MCF 10A (cell line): ENCODE data around the gene PSD2. TPM values are rescaled to one million over a fixed set of nuclear protein-coding genes. Genes with fewer than 3 reads are reported as not detected.

Source experiments
- BruUV-seq: library from RNA; stranded (reverse); fragments of 400-500 nt; replicated peaks from 2 replicates; lab custom pipeline; 2021; lab: Mats Ljungman, UMichigan
- CTCF ChIA-PET: fragments of 300-600 bp; sonication (Branson Sonifier 250); formaldehyde crosslinking; extraction: SDS; loops from one replicate; lab custom pipeline; 2021; ENCODE audit warnings: antibody characterized with exemption, inconsistent platforms; lab: Yijun Ruan, JAX
- POLR2A ChIA-PET: fragments of 300-600, 350-650 bp; sonication (Branson Sonifier 250); formaldehyde crosslinking; extraction: SDS; loops from one replicate; lab custom pipeline; 2020; ENCODE audit warnings: antibody characterized with exemption, inconsistent platforms; lab: Yijun Ruan, JAX
- DNase-seq: peaks from one replicate; pipeline ENCODE4 v3.0.0-alpha.2; 2018; ENCODE audit not compliant: unreplicated experiment
- H3K27ac Mint-ChIP-seq: one replicate; pipeline ENCODE4 v1.8.0; 2022; ENCODE audit warnings: mild to moderate bottlenecking, low read depth, mixed read lengths; ENCODE audit not compliant: unreplicated experiment
- H3K27me3 Mint-ChIP-seq: one replicate; pipeline ENCODE4 v1.8.0; 2022; ENCODE audit warnings: mixed read lengths; ENCODE audit not compliant: insufficient read depth, unreplicated experiment
- H3K36me3 Mint-ChIP-seq: one replicate; pipeline ENCODE4 v1.8.0; 2022; ENCODE audit warnings: mild to moderate bottlenecking, moderate library complexity, mixed read lengths; ENCODE audit not compliant: insufficient read depth, unreplicated experiment
- H3K4me1 Mint-ChIP-seq: one replicate; pipeline ENCODE4 v1.8.0; 2022; ENCODE audit warnings: mixed read lengths; ENCODE audit not compliant: insufficient read depth, unreplicated experiment
- H3K4me3 Mint-ChIP-seq: one replicate; pipeline ENCODE4 v1.8.0; 2022; ENCODE audit warnings: mild to moderate bottlenecking, moderate library complexity, mixed read lengths; ENCODE audit not compliant: unreplicated experiment
- H3K9me3 Mint-ChIP-seq: one replicate; pipeline ENCODE4 v1.8.0; 2022; ENCODE audit warnings: mixed read lengths; ENCODE audit not compliant: unreplicated experiment
- CTCF ChIP-seq: fragments of 200-600 bp; IDR thresholded peaks from one replicate; pipeline ENCODE4 v1.8.0; 2022; ENCODE audit warnings: antibody characterized with exemption, mild to moderate bottlenecking; ENCODE audit not compliant: unreplicated experiment
- intact Hi-C: fragments of 100-400 bp; cut with micrococcal nuclease; formaldehyde crosslinking; loops from 2 replicates; pipeline ENCODE4 v1.14.1; 2022
- total RNA-seq: library from RNA; stranded (reverse); gene quantifications from 2 replicates; pipeline ENCODE4 v1.2.3, GENCODE V29; 2022

Gene PSD2
- total RNA-seq, 1 experiment from 2014 or later: not detected

GRCh38 chr5:139775872-139776271 lies 19.7 kb upstream of the PSD2 start:
- DNase-seq: no peak
- BruUV-seq: no TSS peak
- ChIA-PET CTCF (interaction anchor here (0.6 to 21.3 kb wide), 26 partner anchors 8 to 265 kb away, joined by 3 to 774 read pairs (median 4); no protein-coding TSS in a partner anchor), POLR2A (interaction anchor here (1.0 kb wide), 1 partner anchor 12 kb away, joined by 3 read pairs; no protein-coding TSS in a partner anchor)
- peaks cover 60% of the 10 kb centered on the region for H3K27me3 Mint-ChIP-seq
- H3K9me3 Mint-ChIP-seq: no peaks in the 10 kb centered on the region
- no peak overlapping the region for H3K27ac Mint-ChIP-seq
- no peaks in the 10 kb centered on the region for H3K36me3 Mint-ChIP-seq
- no peak overlapping the region for H3K4me3 Mint-ChIP-seq
- TF ChIP-seq CTCF: no peak
- no peaks in the 10 kb centered on the region for H3K4me1 Mint-ChIP-seq
- intact Hi-C loops: no loop called here

GRCh38 chr5:139776861-139777260 lies 18.7 kb upstream of the PSD2 start:
- ChIA-PET POLR2A (interaction anchor here (0.8 kb wide), 1 partner anchor 30 kb away, joined by 3 read pairs; no protein-coding TSS in a partner anchor), CTCF (interaction anchor here (0.7 to 21.3 kb wide), 11 partner anchors 10 to 204 kb away, joined by 3 to 774 read pairs (median 8); no protein-coding TSS in a partner anchor)
- intact Hi-C loops: no loop called here
- H3K4me1 Mint-ChIP-seq: no peaks in the 10 kb centered on the region
- peaks cover 60% of the 10 kb centered on the region for H3K27me3 Mint-ChIP-seq
- TF ChIP-seq CTCF: no peak
- H3K4me3 Mint-ChIP-seq: no peak overlapping the region
- no peak overlapping the region for H3K27ac Mint-ChIP-seq
- no TSS peak for BruUV-seq
- no peaks in the 10 kb centered on the region for H3K9me3 Mint-ChIP-seq
- no peak for DNase-seq
- H3K36me3 Mint-ChIP-seq: no peaks in the 10 kb centered on the region

- no peak for DNase-seq
- POLR2A ChIA-PET: interaction anchor here (1.4 kb wide), 1 partner anchor 65 kb away, joined by 3 read pairs; no protein-coding TSS in a partner anchor
- TF ChIP-seq CTCF: no peak
- peaks cover 6% of the 10 kb centered on the region for H3K36me3 Mint-ChIP-seq
- H3K9me3 Mint-ChIP-seq: no peaks in the 10 kb centered on the region
- H3K4me1 Mint-ChIP-seq: no peaks in the 10 kb centered on the region
- H3K27me3 Mint-ChIP-seq: peaks cover 37% of the 10 kb centered on the region
- H3K27ac Mint-ChIP-seq: no peak overlapping the region
- no TSS peak for BruUV-seq
- H3K4me3 Mint-ChIP-seq: no peak overlapping the region
- intact Hi-C loops: no loop called here
- CTCF ChIA-PET: interaction anchor here (0.6 to 21.3 kb wide), 11 partner anchors 8 to 317 kb away, joined by 3 to 774 read pairs (median 3); no protein-coding TSS in a partner anchor
These were observed 12.1 kb upstream of the PSD2 start for GRCh38 chr5:139783436-139783965.

GRCh38 chr5:139784488-139784887 lies 11.1 kb upstream of the PSD2 start:
- POLR2A ChIA-PET: no interaction called here
- Mint-ChIP-seq H3K36me3 (peaks cover 6% of the 10 kb centered on the region), H3K27me3 (peaks cover 37% of the 10 kb centered on the region), H3K27ac (no peak overlapping the region), H3K4me1 (no peaks in the 10 kb centered on the region), H3K9me3 (no peaks in the 10 kb centered on the region), H3K4me3 (no peak overlapping the region)
- no TSS peak for BruUV-seq
- intact Hi-C loops: no loop called here
- TF ChIP-seq CTCF: no peak
- no peak for DNase-seq
- CTCF ChIA-PET: interaction anchor here (0.6 to 21.3 kb wide), 5 partner anchors 7 to 185 kb away, joined by 3 to 774 read pairs (median 86); no protein-coding TSS in a partner anchor
